GM12873 (cell line): Measurements from ENCODE around the gene SLC5A11.

ENCODE experiments used
- CTCF ChIP-seq: IDR thresholded peaks from 2 replicates; pipeline ENCODE4 v1.5.1; 2012; ENCODE audit warnings: low read depth, mild to moderate bottlenecking, moderate library complexity, low read length, control low read depth; ENCODE audit not compliant: insufficient read depth; ENCODE audit errors: missing control alignments

SLC5A11 gene

DNA sequence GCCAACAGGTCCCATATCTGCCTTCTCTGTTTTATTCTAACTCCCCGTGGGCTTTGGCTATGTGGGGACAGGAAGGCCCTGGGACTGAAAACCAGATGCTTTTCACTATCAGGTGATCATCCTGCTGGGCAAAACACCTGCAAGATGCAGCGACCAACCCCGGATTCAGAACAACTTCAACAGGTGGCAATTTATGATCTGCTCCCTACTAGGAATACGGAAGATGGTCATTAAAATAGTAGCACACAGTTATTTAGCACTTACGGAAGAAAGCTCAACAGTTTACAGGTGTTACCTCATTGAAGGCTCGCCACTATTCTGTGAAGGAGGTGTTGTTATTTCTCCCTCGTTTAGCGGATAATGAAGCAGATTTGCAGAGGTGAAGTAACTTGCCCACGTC, 7.8 kb upstream of the SLC5A11 start:
- no peak for TF ChIP-seq CTCF

DNA sequence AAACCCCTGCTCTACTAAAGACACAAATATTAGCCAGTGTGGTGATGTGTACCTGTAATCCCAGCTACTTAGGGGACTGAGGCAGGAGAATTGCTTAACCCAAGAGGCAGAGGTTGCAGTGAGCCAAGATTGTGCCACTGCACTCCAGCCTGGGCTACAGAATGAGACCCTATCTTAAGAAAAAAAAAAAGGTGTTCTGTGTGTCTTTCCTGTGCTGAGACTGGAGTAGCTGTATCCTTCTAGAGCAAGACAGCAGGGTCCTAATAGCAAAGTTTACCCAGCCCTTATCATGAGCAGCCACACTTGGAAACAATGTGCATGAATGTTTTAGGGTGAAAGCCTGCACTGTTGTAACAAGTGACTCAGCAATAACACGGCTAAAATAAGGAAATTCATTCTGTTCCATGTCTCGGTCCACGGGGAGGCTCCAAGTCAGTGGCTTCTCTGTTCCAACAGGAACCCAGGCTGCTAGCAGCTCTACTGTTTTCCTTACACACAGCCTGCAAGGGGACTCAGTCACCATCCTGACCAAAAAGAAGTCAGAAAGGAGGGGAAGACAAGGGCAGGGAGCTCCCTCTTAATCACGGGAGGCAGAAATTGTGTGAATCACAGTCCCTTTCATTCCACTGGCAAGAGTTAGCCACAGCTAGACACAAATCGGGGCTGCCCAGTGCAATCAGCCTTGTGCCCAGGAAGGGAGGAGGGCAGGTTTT, 7.1 kb upstream of the SLC5A11 start:
- TF ChIP-seq CTCF, result no peak

DNA sequence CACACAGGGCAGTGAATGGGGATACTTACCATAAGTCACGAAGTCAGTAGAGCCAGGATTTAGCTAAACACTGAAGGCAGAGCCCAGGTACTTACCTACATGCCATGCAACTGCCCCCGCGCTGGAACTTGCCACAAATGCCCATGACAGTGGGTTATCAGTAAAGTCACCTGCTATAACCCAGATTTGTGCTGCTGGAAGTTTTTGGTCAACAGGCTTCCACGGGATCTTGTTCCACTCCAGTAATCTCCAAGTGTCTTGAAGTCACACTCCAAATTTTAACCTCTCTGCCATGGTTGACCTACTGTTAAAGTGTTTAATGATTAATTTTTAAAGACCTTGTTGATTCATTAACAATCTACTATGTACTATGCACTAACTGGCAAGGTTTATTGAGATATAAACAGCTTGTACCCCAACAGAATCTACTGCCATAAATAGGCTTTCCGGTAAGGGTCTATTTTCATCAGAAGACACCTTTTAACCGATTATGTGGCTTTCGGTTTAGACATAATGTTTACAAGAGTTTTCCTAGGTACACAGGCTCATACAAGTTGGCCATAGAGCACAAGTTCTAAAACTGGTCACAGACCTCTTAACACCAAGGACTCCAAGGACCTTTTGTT, 6.3 kb upstream of the SLC5A11 start:
- TF ChIP-seq CTCF, result no peak

DNA sequence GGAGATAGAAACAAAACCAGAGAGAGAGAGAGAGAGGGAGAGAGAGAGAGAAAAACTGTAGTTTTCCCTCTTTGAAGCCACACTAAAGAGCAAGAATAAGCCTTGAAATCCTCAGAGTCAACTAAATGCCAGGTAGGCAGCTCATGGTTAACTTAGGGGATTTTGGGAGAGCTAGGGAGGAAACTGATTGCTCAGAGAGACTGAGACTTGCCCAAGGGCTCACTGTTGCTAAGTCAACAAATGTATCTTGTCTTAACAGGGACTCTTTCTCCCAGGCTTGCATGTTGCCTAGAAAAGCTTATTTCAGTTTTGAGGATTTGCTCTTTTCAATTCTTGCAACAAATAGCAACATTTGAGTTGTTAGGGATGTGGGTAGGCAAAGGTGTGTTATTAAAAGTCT, 4.5 kb upstream of the SLC5A11 start:
- TF ChIP-seq CTCF, result no peak

GRCh38 chr16:24844101-24845030, 1.4 kb upstream of the SLC5A11 start:
- no peak for TF ChIP-seq CTCF

GRCh38 chr16:24846548-24847357, 990 bp downstream of the SLC5A11 start:
- no peak for TF ChIP-seq CTCF

DNA sequence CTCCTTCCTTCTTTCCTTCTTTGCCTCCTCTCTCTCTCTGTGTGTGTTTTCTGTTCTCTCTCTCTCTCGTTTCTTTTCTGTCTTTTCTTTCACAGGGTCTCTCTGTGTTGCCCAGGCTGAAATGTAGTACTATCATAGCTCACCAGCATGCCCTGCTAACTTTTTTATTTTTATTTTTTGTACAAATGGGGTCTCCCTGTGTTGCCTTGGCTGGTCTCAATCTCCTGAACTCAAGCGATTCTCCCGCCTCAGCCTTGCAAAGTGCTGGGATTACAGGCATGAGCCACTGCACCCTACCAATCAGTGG, 1.5 kb downstream of the SLC5A11 start:
- no peak for TF ChIP-seq CTCF
